CD4-positive, alpha-beta T cell treated with Interleukin-6 at 100 ng/mL for 8 hours (primary cell): Measurements from ENCODE around the gene ATN1.

Source experiments
- DNase-seq: peaks from one replicate; pipeline ENCODE4 v3.0.0-alpha.2; 2020; ENCODE audit warnings: mixed read lengths, low spot score

The ATN1 gene

GRCh38 chr12:6925540-6926279 is 2.0 kb upstream of the ATN1 start:
- DNase-seq: no peak

- no peak for DNase-seq
Observed at GRCh38 chr12:6928022-6928702, 403 bp downstream of the ATN1 start.

- DNase-seq: no peak
Observed at GRCh38 chr12:6928703-6929407, 1.1 kb downstream of the ATN1 start.

GRCh38 chr12:6929466-6930452 is 2.0 kb downstream of the ATN1 start:
- DNase-seq: no peak

- no peak for DNase-seq
Observed at GRCh38 chr12:6932766-6933165, 5.0 kb downstream of the ATN1 start.

- DNase-seq: no peak
Observed at GRCh38 chr12:6934110-6934509, 6.4 kb downstream of the ATN1 start.

GRCh38 chr12:6935371-6936193 is 7.8 kb downstream of the ATN1 start:
- DNase-seq: no peak

- DNase-seq: no peak
Observed at GRCh38 chr12:6936194-6936635, 8.5 kb downstream of the ATN1 start.

GRCh38 chr12:6936636-6937480 is 9.1 kb downstream of the ATN1 start:
- DNase-seq: no peak

- DNase-seq: peak; percentile 95
Observed at GRCh38 chr12:6937481-6938352, 10.0 kb downstream of the ATN1 start.

GRCh38 chr12:6938353-6939190 is 10.8 kb downstream of the ATN1 start:
- no peak for DNase-seq

- DNase-seq: no peak
Observed at GRCh38 chr12:6939191-6939540, 11.4 kb downstream of the ATN1 start.

GRCh38 chr12:6941267-6941666 is 13.5 kb downstream of the ATN1 start:
- DNase-seq: no peak

- DNase-seq: no peak
Observed at GRCh38 chr12:6941782-6942181, 14.0 kb downstream of the ATN1 start.

GRCh38 chr12:6942331-6942665 is 14.5 kb downstream of the ATN1 start:
- no peak for DNase-seq

- DNase-seq: peak; percentile 89
Observed at GRCh38 chr12:6943389-6943721, 15.6 kb downstream of the ATN1 start.

- DNase-seq: peak; percentile 74
Observed at GRCh38 chr12:6943722-6944380, 16.1 kb downstream of the ATN1 start, which contains the start of the genes C12orf57 and RNU7-1. Gene C12orf57 (plus strand): TSS chr12:6944022. CDS start chr12:6944122, 100 bp downstream. Gene RNU7-1 (plus strand): TSS chr12:6943816.
